ENCODE measurements around the gene COMT.
"Not testable (repeated sequence)": the region's sequence is repeated elsewhere in the genome, so short reads cannot be mapped to it uniquely, and the experiment has no call there.

The COMT gene

GRCh38 chr22:19917389-19918138 is 24.0 kb upstream of the COMT start:
- TF ChIP-seq Cebpa-rat (IDR thresholded peaks at IDR 0.05) = no peak
- Histone ChIP-seq H3K9me3 (replicated peaks in 1 of 11) (peaks cover 5 to 14% (median 11%) of the 10 kb centered on the region in 11 experiments; a peak in 17 of 22 replicates), H3K9ac (peak overlapping the region in 4 of 11 experiments; percentile 24 to 51 (median 42); a peak in 4 of 22 replicates), H3K4me2 (peak overlapping the region in 10 of 11 experiments; percentile 3 to 72 (median 51); a peak in 18 of 22 replicates), H3K27ac (peak overlapping the region in 5 of 11 experiments; percentile 2 to 43 (median 20); a peak in 8 of 22 replicates), H3K4me3 (no peak overlapping the region), H4K20me1 (peaks cover 0 to 31% (median 0%) of the 10 kb centered on the region in 11 experiments; a peak in 7 of 22 replicates), H3K4me1 (peaks cover 0 to 36% (median 26%) of the 10 kb centered on the region in 10 experiments; a peak in 18 of 20 replicates), H3K36me3 (peaks cover 44 to 74% (median 59%) of the 10 kb centered on the region in 11 experiments), H3K27me3 (no peaks in the 10 kb centered on the region; a peak in 1 of 22 replicates)

- Histone ChIP-seq H3K36me3 (peaks cover 39 to 72% (median 55%) of the 10 kb centered on the region in 11 experiments), H3K4me3 (no peak overlapping the region), H3K9ac (no peak overlapping the region), H3K27ac (no peak overlapping the region), H3K9me3 (replicated peaks in 1 of 11) (peaks cover 4 to 14% (median 7%) of the 10 kb centered on the region in 11 experiments; a peak in 17 of 22 replicates), H3K4me1 (peaks cover 0 to 27% (median 23%) of the 10 kb centered on the region in 10 experiments; a peak in 18 of 20 replicates), H3K4me2 (no peak overlapping the region), H3K27me3 (no peaks in the 10 kb centered on the region; a peak in 1 of 22 replicates), H4K20me1 (peaks cover 0 to 28% (median 0%) of the 10 kb centered on the region in 11 experiments; a peak in 7 of 22 replicates)
- TF ChIP-seq Cebpa-rat (IDR thresholded peaks at IDR 0.05) = no peak
Measured at GRCh38 chr22:19918332-19919106, 23.1 kb upstream of the COMT start.

- H3K36me3 ChIP-seq = peaks cover 26 to 69% (median 42%) of the 10 kb centered on the region in 11 experiments
- peaks cover 0 to 27% (median 23%) of the 10 kb centered on the region in 10 experiments; a peak in 18 of 20 replicates for H3K4me1 ChIP-seq
- no peak overlapping the region for H3K4me2 ChIP-seq
- no peaks in the 10 kb centered on the region; a peak in 1 of 22 replicates for H3K27me3 ChIP-seq
- 0 out of 22 replicates have a peak overlapping the region, but pooled peaks of 1 of the 11 experiments have one; percentile 4 for H3K9ac ChIP-seq
- no peak for TF ChIP-seq Cebpa-rat (IDR thresholded peaks at IDR 0.05)
- H3K27ac ChIP-seq = peak overlapping the region in 1 of 11 experiments; percentile 22; a peak in 1 of 22 replicates
- peaks cover 0 to 28% (median 0%) of the 10 kb centered on the region in 11 experiments; a peak in 7 of 22 replicates for H4K20me1 ChIP-seq
- no peak overlapping the region for H3K4me3 ChIP-seq
- peaks cover 0 to 4% (median 0%) of the 10 kb centered on the region in 11 experiments; a peak in 1 of 22 replicates for H3K9me3 ChIP-seq (replicated peaks in 1 of 11)
Measured at GRCh38 chr22:19919701-19920363, 21.7 kb upstream of the COMT start.

- Histone ChIP-seq H3K4me1 (peaks cover 0 to 14% (median 13%) of the 10 kb centered on the region in 10 experiments; a peak in 18 of 20 replicates), H3K27me3 (no peaks in the 10 kb centered on the region), H3K4me3 (no peak overlapping the region), H3K9me3 (replicated peaks in 1 of 11) (no peaks in the 10 kb centered on the region), H3K4me2 (no peak overlapping the region), H3K36me3 (peaks cover 17 to 55% (median 29%) of the 10 kb centered on the region in 11 experiments; a peak in 19 of 22 replicates), H3K27ac (no peak overlapping the region), H4K20me1 (peaks cover 0 to 26% (median 0%) of the 10 kb centered on the region in 11 experiments; a peak in 7 of 22 replicates), H3K9ac (no peak overlapping the region)
- TF ChIP-seq Cebpa-rat (IDR thresholded peaks at IDR 0.05) = no peak
Measured at GRCh38 chr22:19921544-19922081, 20.0 kb upstream of the COMT start.

GRCh38 chr22:19923914-19924513 is 17.6 kb upstream of the COMT start:
- no peak overlapping the region for H3K27ac ChIP-seq
- TF ChIP-seq Cebpa-rat (IDR thresholded peaks at IDR 0.05) = no peak
- no peaks in the 10 kb centered on the region for H3K27me3 ChIP-seq
- H3K9me3 ChIP-seq (replicated peaks in 1 of 11) = no peaks in the 10 kb centered on the region
- H3K4me3 ChIP-seq = no peak overlapping the region
- H3K4me2 ChIP-seq = no peak overlapping the region
- no peak overlapping the region for H3K9ac ChIP-seq
- peaks cover 0 to 43% (median 7%) of the 10 kb centered on the region in 11 experiments; a peak in 12 of 22 replicates for H3K36me3 ChIP-seq
- H3K4me1 ChIP-seq = no peaks in the 10 kb centered on the region
- peaks cover 0 to 18% (median 0%) of the 10 kb centered on the region in 11 experiments; a peak in 4 of 22 replicates for H4K20me1 ChIP-seq

- H3K9ac ChIP-seq; H3K27ac ChIP-seq; H3K4me2 ChIP-seq; H3K4me3 ChIP-seq; H3K4me1 ChIP-seq; H3K27me3 ChIP-seq; H3K9me3 ChIP-seq (replicated peaks in 1 of 11): not testable (repeated sequence)
- Histone ChIP-seq H4K20me1 (peaks cover 0 to 18% (median 0%) of the 10 kb centered on the region in 11 experiments; a peak in 3 of 22 replicates), H3K36me3 (peaks cover 0 to 50% (median 5%) of the 10 kb centered on the region in 11 experiments; a peak in 11 of 22 replicates)
Measured at GRCh38 chr22:19926028-19926427, 15.5 kb upstream of the COMT start.

- Histone ChIP-seq H3K9me3 (replicated peaks in 1 of 11) (no peaks in the 10 kb centered on the region), H3K4me1 (peaks cover 0 to 14% (median 6%) of the 10 kb centered on the region in 10 experiments; a peak in 13 of 20 replicates), H3K4me3 (no peak overlapping the region), H4K20me1 (peaks cover 0 to 14% (median 0%) of the 10 kb centered on the region in 11 experiments; a peak in 7 of 22 replicates), H3K27me3 (no peaks in the 10 kb centered on the region), H3K4me2 (no peak overlapping the region), H3K9ac (no peak overlapping the region), H3K27ac (no peak overlapping the region), H3K36me3 (peaks cover 0 to 50% (median 5%) of the 10 kb centered on the region in 11 experiments; a peak in 11 of 22 replicates)
- no peak for TF ChIP-seq Cebpa-rat (IDR thresholded peaks at IDR 0.05)
Measured at GRCh38 chr22:19927696-19928095, 13.9 kb upstream of the COMT start.

- Histone ChIP-seq H3K36me3 (peaks cover 0 to 46% (median 5%) of the 10 kb centered on the region in 11 experiments; a peak in 11 of 22 replicates), H3K27me3 (no peaks in the 10 kb centered on the region), H3K9me3 (replicated peaks in 1 of 11) (no peaks in the 10 kb centered on the region), H3K9ac (no peak overlapping the region), H3K4me1 (peaks cover 0 to 19% (median 11%) of the 10 kb centered on the region in 10 experiments; a peak in 13 of 20 replicates), H3K4me3 (no peak overlapping the region), H3K27ac (no peak overlapping the region), H3K4me2 (no peak overlapping the region), H4K20me1 (peaks cover 0 to 20% (median 2%) of the 10 kb centered on the region in 11 experiments; a peak in 7 of 22 replicates)
- no peak for TF ChIP-seq Cebpa-rat (IDR thresholded peaks at IDR 0.05)
Measured at GRCh38 chr22:19928207-19928606, 13.4 kb upstream of the COMT start.

All from BLaER1 treated with 17β-estradiol and CSF1 and Interleukin-3, amounts not matched to agents 10 nM and 100 nM (cell line).